ENCODE measurements around the gene LAMB3. TPM values are rescaled to one million over a fixed set of nuclear protein-coding genes. Genes with fewer than 3 reads are reported as not detected.
A peak's percentile ranks its signal among the peaks of the same experiment; 100 is the strongest.

Gene LAMB3
- polyA plus RNA-seq, 1 donor = 0.81 TPM

DNA sequence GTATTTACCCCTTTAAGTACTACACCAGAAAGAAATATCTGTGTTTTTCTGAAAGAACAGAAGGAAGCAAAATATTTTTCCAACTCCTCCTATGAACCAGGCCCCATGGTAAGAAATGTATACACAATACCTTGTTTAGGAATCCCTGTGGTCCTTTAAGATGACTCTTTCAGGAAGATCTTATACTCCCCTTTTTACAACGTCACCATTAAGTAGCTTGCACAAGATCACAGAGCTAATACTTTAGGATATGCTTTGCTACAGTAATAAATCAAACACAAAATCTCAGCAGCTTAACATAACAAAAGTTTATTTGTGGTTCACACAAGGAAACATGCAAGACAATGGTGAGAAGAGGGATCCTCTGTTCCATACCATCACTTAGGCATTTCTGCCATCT is 8.8 kb upstream of the LAMB3 start:
- DNase-seq = no peak

DNA sequence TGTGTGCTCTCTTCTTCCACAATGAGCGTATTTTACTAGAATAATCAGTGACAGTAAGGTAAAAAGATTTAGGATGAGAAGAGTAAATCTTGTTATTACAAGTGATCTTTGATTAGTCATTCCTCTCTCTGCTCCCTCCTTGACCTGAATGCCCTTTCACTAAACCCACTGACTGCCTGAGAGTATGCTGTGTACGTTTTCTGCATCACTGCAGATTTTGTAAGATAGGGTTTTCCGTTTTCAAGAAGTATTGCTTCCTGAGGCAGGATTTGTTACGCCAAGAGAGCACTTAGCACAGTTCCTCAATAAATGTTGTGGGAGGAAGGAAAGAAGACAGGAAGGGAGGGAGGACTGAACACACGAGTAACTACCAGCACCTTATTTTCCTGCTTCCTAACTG is 7.7 kb upstream of the LAMB3 start:
- no peak for DNase-seq

DNA sequence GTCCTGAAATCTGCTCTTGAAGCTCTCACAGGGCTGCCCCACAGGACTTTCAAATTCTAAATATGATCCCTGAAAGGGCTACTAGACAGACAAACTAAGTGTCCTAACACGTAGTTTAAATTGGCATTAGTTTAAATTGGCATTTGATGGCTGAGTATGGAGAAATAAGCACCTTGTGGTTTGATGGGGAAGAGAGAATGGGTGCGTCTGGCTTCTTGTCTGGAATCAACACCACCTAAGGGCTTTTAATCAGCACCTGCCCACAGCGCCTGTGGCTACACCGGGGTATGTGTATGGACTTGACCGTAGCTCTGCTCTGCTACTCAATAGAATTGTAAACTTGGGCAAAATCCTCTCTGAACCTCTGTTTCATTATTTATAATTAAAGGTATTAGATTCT is 5.7 kb upstream of the LAMB3 start:
- no peak for DNase-seq

DNA sequence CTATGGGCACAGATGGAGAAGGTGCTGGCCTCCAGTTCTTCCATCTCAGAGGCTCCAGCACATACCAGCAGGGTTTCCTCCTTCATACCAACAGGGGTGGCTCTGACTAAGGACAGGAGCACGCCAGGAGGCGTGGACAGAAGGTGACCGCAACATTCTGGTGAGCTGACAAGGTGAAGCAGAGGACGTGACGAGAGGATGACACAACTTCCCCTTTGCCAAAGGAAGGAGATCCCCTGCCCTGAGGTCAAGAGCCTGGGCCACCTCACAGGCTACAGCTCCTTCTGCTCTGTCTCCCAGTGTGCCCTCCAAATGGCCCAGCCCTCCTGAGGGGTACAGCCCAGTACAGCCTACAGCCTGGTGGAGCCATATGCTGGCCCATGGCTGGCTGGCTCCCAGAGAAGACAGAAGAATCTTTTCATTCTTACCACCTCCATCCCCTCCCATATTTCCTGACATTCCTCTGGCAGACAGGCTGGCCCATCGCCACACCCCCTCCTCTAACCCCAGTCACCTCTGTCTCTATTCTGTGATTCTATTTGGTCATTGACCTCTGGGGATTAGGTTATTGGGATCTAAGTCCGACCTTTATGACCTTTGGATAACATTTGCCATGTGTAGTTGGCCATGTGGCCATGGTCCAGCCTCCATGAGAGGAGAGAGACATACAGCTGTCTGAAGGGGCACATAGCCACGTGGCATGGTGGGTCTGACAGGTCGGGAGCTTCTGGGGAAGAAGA is 5.1 kb upstream of the LAMB3 start:
- DNase-seq = no peak

- DNase-seq = no peak
These were observed 3.4 kb upstream of the LAMB3 start for GRCh38 chr1:209655411-209656231.

DNA sequence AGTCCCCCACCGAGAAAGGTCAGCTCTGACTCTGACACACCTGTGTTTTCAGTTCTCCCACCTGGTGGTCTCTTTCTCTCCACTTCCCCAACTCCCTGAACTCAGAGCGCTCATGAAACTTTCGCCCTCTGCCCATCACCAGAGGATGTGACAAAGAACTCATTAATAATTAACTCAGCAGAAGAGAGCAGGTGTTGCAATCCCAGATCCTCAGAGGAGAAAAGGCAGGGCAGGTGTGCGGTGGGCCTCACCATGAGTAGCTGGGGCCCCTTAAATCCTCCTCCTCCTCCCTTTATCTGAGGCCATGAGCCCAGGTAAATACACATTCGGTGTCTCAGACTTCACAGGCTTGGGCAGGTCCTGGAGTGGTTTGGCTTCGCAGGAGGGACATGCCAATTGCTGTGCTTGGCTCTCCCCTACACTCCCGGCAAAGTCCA is 1.7 kb upstream of the LAMB3 start:
- DNase-seq = no peak

DNA sequence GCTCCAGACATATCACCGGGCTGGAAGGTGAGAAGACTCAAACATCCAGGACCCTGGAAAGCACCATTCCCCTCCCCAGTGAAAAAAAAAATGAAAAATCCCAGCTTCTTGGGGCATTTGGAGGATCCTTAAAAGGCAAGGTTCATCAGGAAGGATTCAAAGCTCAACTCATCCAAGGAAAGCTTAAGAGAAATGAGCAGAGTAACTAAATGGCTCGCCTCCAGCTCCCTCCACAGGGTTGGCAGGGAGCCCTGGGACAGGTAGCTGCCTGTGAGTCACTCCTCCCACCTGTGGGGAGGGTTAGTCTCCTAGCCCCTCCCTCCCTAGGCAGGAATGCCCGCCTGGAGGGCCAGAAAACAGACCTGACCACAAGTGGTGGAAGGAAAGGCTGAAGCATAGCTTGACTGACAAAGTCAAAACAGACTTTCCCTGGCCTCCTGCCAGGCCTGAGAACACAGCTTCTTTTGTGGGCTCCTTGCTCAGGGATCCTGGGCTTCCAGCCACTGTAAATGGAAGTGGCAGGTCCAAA is 712 bp upstream of the LAMB3 start:
- no peak for DNase-seq

DNA sequence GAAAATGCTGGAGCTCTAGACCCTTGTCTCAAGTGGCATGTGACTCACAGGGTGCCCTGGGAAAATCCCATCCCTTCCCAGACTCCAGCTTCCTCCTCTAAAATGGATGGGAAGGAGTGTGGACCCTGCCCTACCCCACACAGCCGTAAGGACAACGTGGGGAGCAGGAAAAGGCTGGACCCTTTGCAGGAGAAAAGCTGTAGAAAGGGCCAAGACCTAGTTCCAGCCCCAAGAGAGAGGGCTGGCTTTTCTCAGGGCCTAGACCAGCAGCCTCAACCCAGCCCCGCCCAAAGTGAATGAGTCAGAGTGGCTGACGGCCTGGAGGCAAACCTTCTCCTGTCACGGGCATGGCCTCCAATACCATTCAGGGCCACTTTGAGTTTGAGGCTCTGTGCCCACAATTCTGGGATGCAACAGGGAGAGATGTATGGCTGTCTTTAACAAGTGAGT is 1.1 kb downstream of the LAMB3 start:
- no peak for DNase-seq

DNA sequence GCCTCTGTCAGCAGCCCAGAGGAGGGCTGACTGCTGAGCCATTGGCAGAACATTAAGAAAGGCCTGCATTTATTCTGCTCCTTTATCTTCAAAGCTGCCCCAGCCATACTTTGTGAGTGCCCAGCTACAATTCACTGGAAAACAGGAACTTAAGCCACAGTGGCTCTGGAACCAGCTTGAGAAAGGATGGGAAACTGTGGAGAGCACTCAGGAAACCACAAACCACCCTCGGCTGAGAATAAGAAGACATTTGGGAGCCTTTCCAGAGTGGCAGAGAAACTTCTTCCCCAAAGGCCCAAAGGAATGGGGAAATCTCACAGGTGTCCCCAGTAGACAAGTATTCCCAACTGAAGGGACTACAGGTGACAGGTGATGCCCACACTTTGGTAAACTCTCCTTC is 1.8 kb downstream of the LAMB3 start:
- DNase-seq = no peak

- DNase-seq = no peak
These were observed 3.1 kb downstream of the LAMB3 start for GRCh38 chr1:209648931-209649776.

DNA sequence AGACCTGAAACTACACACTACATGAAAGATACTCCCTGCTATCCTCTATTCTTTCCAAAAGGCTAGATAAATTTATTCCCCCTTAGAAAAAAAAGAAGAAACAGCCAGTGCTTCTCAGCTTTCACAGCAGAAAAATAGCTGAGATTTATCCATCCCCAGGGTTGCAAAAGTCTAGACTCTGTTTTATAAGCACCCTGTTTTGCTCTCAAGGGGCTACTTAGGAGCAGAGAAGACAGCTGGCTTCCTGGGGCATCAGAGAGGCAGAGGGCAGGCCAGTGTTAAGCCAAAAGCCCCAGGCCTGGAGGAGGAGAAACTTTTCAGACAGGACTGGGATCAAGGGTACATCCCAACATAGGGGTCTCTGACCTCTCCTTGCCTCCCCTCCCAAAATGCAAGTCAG is 3.9 kb downstream of the LAMB3 start:
- DNase-seq = no peak

DNA sequence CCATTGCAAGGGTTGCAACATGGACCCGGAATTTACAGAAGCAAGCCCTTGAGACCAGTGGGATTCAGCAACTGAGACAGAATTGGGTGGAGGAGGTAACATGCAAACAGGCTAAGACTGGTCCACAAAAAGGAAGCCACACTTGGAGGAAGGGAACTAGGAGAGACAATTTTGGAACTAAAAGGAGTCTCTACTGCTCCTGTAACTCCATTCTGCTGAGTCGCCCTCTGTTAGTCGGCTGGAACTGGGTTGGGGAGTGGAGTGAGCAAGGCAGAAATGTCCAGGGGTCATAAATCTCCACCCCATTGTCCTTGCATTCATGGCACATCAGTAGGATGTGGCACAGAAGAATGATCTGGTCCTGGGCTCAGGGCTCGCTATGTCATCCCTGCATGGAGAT is 5.1 kb downstream of the LAMB3 start:
- DNase-seq = no peak

DNA sequence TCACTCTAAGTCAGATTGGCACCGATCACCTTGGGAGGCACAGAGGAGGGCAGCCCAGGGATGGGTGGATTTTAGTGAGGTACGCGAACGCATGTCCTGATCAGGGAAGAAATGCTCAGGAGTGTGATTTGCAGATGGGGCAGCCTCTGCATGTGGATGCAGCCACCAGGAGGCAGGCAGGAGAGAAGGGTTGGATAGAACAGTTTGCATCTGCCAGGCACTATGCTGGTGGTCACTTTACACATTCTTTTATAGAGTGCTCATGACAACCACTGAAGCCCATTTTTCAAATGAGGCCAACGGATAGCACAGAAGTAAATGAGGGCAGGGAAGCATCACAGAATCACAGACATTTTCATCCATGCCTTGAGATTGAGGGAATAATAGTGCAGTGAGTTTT is 5.7 kb downstream of the LAMB3 start:
- DNase-seq = no peak

DNA sequence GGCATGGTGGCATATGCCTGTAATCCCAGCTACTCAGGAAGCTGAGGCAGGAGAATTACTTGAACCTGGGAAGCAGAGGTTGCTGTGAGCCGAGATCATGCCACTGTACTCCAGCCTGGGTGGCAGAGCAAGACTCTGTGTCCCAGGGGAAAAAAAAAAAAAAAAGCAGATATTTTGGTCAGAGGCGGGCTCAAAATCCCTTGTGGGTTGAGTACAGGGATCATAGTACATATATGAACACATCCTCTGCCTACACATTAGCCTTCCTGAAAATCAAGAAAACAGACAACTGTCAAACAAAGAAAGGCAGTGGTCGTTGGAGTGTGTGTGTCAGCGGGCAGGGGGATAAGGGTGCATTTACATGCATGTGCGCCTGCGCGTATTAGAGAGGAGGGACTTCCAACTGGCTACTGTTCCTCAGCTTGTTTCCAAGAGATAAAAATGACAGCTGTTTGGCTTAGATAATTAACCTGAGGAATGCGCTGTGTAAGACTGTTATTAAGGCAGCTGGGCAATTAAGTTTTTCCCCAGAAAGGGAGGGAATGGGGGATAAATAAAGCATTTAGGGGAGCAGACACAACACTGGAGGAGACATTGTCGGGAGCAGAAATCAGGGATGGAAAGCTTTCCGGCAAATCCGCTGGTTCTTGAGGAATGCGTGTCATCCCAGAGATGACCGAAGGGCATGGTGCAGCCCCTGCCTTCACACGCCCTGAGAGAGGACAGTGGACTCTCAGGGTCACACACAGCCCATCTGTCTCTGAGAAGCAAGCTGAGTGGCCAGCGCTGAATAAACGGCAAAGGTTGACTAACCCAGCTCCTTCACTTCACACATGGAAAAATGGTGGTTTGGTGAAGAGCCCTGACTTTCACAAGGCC is 6.4 kb downstream of the LAMB3 start:
- DNase-seq = no peak

DNA sequence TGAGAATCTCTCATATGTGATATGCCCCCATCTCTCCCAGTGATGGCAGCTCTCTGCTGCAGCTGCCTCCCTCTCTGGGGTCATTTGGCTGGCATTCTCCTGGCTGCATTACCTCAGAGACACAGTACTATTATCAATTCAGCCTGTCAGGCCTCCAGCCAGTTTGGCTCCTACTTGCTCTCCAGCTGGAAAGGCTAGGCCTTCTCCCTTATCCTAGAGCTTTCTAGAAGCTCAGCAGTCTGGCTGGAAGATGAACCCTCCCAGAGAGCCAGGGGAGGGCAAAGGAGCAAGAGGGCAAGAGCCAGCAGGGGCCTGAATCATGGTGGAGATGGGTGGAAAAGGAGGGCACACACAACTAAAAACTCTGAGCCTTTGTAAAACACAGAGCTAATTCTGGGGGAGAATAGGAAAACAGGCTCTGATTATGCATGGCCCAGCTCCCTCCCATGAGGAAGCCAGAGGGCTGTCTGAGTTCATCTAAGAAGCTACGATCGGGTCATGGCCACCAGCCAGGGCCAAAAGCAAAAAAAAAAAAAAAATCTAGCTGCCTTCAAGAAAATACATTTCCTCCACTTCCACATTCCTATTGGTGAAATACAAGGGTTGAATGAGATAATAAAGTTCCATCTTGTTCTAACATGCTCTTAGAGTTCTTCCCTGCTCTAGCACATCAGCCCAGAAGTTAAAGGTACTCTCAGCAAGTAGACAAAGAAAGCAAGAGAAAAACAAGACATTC is 8.8 kb downstream of the LAMB3 start:
- peak; percentile 54 for DNase-seq

DNA sequence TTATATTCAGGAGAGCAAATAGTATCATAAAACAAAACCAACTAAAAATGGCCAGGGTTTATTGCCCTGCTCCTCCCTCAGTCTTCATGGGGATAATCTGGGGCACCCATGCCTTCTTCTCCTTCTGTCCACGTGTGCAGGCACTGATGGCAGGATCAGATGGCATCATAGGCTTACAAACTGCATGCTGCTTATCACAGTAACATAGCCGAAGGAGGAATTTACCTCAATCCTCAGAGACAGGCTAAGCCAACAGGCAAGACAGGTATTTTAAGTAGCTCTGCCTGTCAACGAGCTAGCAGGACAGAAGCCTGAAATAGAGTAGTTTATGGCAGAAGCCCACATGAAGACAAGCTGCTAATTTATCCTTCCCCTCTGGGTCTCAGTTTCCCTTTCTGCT is 9.4 kb downstream of the LAMB3 start:
- no peak for DNase-seq

DNA sequence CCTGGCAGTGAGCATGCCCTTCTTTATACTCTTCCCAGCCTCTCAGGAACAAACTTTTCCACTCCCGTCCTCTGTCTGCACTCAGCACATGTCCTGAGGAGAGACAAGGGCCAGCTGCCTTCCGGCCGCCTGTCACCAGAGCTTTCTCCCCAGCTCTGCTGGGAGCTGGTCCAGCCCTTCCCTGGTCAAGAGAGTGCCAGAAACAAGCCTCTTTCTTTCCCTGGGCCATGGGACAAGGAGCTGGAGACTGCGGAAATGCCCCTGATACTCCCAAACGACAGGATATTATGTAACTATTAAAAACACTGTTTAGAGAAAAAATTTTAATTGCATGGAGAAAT is 10.4 kb downstream of the LAMB3 start:
- DNase-seq = peak; percentile 79

DNA sequence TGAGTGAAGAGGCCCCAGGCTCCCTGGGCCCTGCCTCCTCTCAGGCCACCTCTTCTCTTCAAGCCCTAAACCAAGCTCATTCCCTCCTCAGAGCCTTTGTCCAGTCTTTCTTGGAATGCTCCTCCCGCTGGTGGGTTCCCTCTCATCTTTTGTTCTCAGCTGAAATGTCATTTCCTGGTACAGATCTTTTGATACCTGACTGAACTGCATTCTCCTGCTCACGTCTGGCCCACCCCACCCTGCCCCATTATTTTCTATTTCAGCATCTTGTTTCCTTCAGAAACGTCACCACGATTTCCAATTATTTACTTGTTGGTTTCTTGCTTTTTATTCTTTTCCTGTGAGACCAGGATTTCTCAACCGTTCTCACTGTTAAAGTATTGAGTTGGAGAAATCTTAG is 16.4 kb downstream of the LAMB3 start:
- no peak for DNase-seq

DNA sequence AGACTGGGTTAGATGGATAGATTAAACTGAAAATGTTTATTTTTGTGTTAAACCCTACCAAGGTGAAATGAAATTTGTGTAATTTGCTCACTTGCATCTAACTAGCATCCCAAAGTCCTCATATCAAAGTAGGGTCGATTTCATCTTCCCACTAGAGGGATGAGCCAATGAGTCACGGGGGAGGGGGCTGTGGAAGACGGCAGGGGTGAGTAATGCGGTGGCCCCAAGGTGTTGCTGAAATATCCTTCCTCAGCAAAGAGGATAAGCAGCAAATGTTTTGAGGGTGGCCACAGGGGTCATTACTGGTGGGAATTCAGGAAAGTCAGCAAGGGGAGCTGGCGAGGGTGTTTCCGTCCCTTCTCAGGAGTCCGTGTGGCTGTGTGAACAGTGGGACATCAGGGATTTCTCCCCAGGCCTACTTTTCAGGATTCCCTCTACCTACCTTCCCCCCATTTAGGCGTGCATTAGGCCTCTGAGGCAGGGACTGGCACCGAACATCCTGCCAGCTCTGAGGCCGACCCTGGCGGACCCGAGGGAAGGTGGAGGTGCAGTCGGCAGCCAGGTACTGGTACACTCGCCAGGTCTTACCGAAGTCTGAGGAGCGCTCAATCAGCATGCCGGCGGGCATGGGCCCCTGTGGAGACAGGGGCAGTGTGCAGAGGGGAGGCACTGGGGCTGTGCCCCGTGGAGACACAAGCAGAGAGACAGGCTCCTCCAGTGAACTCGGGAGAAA is 18.1 kb downstream of the LAMB3 start:
- no peak for DNase-seq

- DNase-seq = no peak
These were observed 18.8 kb downstream of the LAMB3 start for GRCh38 chr1:209633335-209633997.

All from hindlimb muscle (tissue), 1 donor.